Measurements from ENCODE around the gene FN3K. TPM values are rescaled to one million over a fixed set of nuclear protein-coding genes. Genes with fewer than 3 reads are reported as not detected.

Gene FN3K
- total and polyA plus RNA-seq, 2 of the 13 experiments (the other 11 are each of a cell fraction or from before 2014, with no cell fraction given) = 3.5 to 12.2 TPM

DNA sequence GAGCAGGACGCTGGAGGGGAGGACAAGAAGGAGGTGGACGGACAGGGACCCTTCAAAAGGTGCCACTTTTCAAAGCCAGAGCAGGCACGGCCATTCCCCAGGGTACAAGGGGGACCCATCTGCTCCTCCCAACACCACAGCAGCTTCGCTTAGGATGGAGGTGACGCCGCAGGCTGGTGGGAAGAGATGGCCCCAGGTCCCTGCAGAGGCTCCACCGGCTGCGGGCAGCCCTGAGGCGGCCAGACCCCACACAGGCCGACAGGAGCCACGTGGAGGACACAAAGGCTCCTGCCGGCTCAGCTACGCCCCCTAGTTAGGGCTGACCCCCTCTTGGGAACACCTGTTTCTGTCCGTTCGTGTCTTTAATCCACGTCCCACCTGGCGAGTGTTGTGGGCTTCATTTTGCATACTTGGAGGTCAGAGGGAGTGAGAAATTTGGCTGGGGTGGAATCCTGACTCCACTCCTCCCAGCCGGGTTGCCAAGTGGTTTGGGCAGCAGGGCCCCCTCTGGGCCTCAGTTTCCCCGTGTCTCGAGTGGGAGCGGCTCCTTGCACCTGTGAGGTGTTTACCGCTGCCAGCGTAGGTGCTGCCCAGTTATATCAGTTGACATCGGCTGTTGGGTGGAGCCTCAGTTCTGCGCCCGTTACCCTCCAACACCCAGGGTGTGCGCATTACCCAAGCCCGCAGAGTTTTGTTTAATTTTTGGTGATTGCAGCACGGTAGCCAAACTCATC is 24.7 kb upstream of the FN3K start (continued):
- TF ChIP-seq JARID2 (CRISPR knock-in tag; IDR thresholded peaks at IDR 0.05; ENCODE audit: insufficient replicate concordance) = no peak
- TF ChIP-seq KMT2A (CRISPR knock-in tag; IDR thresholded peaks at IDR 0.05) = no peak
- TF ChIP-seq ZNF430 (CRISPR knock-in tag; IDR thresholded peaks at IDR 0.05) = no peak
- no peak for TF ChIP-seq PCBP2 (optimal IDR thresholded peaks at IDR 0.05; ENCODE audit: low read depth, low read length, poor library complexity, severe bottlenecking)
- no peak for TF ChIP-seq RELA (CRISPR knock-in tag; IDR thresholded peaks at IDR 0.05)
- TF ChIP-seq, protein P1, sequence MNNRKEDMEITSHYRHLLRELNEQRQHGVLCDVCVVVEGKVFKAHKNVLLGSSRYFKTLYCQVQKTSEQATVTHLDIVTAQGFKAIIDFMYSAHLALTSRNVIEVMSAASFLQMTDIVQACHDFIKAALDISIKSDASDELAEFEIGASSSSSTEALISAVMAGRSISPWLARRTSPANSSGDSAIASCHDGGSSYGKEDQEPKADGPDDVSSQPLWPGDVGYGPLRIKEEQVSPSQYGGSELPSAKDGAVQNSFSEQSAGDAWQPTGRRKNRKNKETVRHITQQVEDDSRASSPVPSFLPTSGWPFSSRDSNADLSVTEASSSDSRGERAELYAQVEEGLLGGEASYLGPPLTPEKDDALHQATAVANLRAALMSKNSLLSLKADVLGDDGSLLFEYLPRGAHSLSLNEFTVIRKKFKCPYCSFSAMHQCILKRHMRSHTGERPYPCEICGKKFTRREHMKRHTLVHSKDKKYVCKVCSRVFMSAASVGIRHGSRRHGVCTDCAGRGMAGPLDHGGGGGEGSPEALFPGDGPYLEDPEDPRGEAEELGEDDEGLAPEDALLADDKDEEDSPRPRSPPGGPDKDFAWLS (CRISPR knock-in tag; IDR thresholded peaks at IDR 0.05; ENCODE audit: borderline replicate concordance) = no peak
- TF ChIP-seq PLRG1 (conservative IDR thresholded peaks at IDR 0.05) = no peak
- no peak for TF ChIP-seq U2AF2 (IDR thresholded peaks at IDR 0.05; ENCODE audit: low read depth, low read length)
- TF ChIP-seq ZNF20 (CRISPR knock-in tag; IDR thresholded peaks at IDR 0.05) = no peak
- no peak for TF ChIP-seq CENPT (CRISPR knock-in tag; IDR thresholded peaks at IDR 0.05; ENCODE audit: low read depth)
- TF ChIP-seq ZNF605 (CRISPR knock-in tag; IDR thresholded peaks at IDR 0.05) = 0 out of 2 replicates have a peak, but pooled peaks have one; percentile 12
- TF ChIP-seq, protein P2, sequence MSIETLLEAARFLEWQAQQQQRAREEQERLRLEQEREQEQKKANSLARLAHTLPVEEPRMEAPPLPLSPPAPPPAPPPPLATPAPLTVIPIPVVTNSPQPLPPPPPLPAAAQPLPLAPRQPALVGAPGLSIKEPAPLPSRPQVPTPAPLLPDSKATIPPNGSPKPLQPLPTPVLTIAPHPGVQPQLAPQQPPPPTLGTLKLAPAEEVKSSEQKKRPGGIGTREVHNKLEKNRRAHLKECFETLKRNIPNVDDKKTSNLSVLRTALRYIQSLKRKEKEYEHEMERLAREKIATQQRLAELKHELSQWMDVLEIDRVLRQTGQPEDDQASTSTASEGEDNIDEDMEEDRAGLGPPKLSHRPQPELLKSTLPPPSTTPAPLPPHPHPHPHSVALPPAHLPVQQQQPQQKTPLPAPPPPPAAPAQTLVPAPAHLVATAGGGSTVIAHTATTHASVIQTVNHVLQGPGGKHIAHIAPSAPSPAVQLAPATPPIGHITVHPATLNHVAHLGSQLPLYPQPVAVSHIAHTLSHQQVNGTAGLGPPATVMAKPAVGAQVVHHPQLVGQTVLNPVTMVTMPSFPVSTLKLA (IDR thresholded peaks at IDR 0.05) = peak; percentile 29; the same call in 1 of the 2 replicates
- no peak for TF ChIP-seq ISL2 (CRISPR knock-in tag; IDR thresholded peaks at IDR 0.05)
- no peak for TF ChIP-seq ETV6 (CRISPR knock-in tag; conservative IDR thresholded peaks at IDR 0.05)
- no peak for TF ChIP-seq ZBTB20 (CRISPR knock-in tag; IDR thresholded peaks at IDR 0.05; ENCODE audit: borderline replicate concordance, low read depth)
- TF ChIP-seq, protein P3, sequence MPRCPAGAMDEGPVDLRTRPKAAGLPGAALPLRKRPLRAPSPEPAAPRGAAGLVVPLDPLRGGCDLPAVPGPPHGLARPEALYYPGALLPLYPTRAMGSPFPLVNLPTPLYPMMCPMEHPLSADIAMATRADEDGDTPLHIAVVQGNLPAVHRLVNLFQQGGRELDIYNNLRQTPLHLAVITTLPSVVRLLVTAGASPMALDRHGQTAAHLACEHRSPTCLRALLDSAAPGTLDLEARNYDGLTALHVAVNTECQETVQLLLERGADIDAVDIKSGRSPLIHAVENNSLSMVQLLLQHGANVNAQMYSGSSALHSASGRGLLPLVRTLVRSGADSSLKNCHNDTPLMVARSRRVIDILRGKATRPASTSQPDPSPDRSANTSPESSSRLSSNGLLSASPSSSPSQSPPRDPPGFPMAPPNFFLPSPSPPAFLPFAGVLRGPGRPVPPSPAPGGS (CRISPR knock-in tag; IDR thresholded peaks at IDR 0.05) = no peak
- no peak for TF ChIP-seq ZNF556 (CRISPR knock-in tag; IDR thresholded peaks at IDR 0.05; ENCODE audit: borderline replicate concordance)
- TF ChIP-seq, protein P4, sequence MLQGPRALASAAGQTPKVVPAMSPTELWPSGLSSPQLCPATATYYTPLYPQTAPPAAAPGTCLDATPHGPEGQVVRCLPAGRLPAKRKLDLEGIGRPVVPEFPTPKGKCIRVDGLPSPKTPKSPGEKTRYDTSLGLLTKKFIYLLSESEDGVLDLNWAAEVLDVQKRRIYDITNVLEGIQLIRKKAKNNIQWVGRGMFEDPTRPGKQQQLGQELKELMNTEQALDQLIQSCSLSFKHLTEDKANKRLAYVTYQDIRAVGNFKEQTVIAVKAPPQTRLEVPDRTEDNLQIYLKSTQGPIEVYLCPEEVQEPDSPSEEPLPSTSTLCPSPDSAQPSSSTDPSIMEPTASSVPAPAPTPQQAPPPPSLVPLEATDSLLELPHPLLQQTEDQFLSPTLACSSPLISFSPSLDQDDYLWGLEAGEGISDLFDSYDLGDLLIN (CRISPR knock-in tag; IDR thresholded peaks at IDR 0.05; ENCODE audit: borderline replicate concordance) = no peak
- TF ChIP-seq ZFP1 (CRISPR knock-in tag; IDR thresholded peaks at IDR 0.05) = no peak
- no peak for TF ChIP-seq NFKBIZ (CRISPR knock-in tag; IDR thresholded peaks at IDR 0.05)
- TF ChIP-seq SALL2 (CRISPR knock-in tag; IDR thresholded peaks at IDR 0.05) = 0 out of 2 replicates have a peak, but pooled peaks have one; percentile 31
- no peak for TF ChIP-seq HOXD1 (CRISPR knock-in tag; IDR thresholded peaks at IDR 0.05)
- no peak for TF ChIP-seq ISX (CRISPR knock-in tag; conservative IDR thresholded peaks at IDR 0.05)
- TF ChIP-seq, protein P5, sequence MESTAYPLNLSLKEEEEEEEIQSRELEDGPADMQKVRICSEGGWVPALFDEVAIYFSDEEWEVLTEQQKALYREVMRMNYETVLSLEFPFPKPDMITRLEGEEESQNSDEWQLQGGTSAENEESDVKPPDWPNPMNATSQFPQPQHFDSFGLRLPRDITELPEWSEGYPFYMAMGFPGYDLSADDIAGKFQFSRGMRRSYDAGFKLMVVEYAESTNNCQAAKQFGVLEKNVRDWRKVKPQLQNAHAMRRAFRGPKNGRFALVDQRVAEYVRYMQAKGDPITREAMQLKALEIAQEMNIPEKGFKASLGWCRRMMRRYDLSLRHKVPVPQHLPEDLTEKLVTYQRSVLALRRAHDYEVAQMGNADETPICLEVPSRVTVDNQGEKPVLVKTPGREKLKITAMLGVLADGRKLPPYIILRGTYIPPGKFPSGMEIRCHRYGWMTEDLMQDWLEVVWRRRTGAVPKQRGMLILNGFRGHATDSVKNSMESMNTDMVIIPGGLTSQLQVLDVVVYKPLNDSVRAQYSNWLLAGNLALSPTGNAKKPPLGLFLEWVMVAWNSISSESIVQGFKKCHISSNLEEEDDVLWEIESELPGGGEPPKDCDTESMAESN (CRISPR knock-in tag; conservative IDR thresholded peaks at IDR 0.05) = peak; percentile 51; the same call in 1 of the 2 replicates
